IMR-90 (cell line): ENCODE measurements around the gene PGGHG. TPM values are rescaled to one million over a fixed set of nuclear protein-coding genes. Genes with fewer than 3 reads are reported as not detected.

ENCODE experiments used
- ATAC-seq: fragments of 200-7000 bp; cut with Tn5 transposase; 2 replicates; pipeline ENCODE4 v1.9.1; 2020; ENCODE audit warnings: low read depth, mild to moderate bottlenecking, moderate library complexity
- BruUV-seq: library from RNA; stranded (reverse); fragments of 400-500 nt; replicated peaks from 2 replicates; lab custom pipeline; 2021; lab: Mats Ljungman, UMichigan
- CTCF ChIA-PET: fragments of 300-600 bp; formaldehyde crosslinking; extraction: SDS; loops from one replicate; lab custom pipeline; 2021; ENCODE audit warnings: antibody characterized with exemption; lab: Yijun Ruan, JAX
- POLR2A ChIA-PET: fragments of 300-600 bp; sonication (Branson Sonifier 250); formaldehyde crosslinking; loops from one replicate; lab custom pipeline; 2022; ENCODE audit warnings: antibody characterized with exemption; ENCODE audit not compliant: unreplicated experiment; lab: Charles Lee
- DNase-seq: peaks from one replicate; pipeline ENCODE4 v3.0.0; 2013
- H2AFZ ChIP-seq: replicated peaks from 2 replicates; pipeline ENCODE3; 2013; ENCODE audit warnings: low read length, mild to moderate bottlenecking; ENCODE audit not compliant: poor library complexity
- H2AK5ac ChIP-seq: 2 replicates; pipeline ENCODE4 v1.6.1; 2013; ENCODE audit warnings: low read depth, low read length, inconsistent platforms
- H2AK9ac ChIP-seq: replicated peaks from 2 replicates; pipeline ENCODE3; 2013; ENCODE audit warnings: mild to moderate bottlenecking, low read depth, low read length, moderate library complexity; ENCODE audit not compliant: poor library complexity
- H2BK120ac ChIP-seq: 2 replicates; pipeline ENCODE4 v1.6.1; 2013; ENCODE audit warnings: low read depth, low read length, inconsistent platforms
- H2BK15ac ChIP-seq: 3 replicates; pipeline ENCODE4 v1.6.1; 2013; ENCODE audit warnings: low read depth, low read length, inconsistent platforms
- H2BK20ac ChIP-seq: 2 replicates; pipeline ENCODE4 v1.6.1; 2013; ENCODE audit warnings: low read depth, mild to moderate bottlenecking, inconsistent platforms, low read length, moderate library complexity
- H2BK5ac ChIP-seq: 2 replicates; pipeline ENCODE4 v1.6.1; 2013; ENCODE audit warnings: mild to moderate bottlenecking, low read depth, low read length, inconsistent platforms; ENCODE audit not compliant: poor library complexity, severe bottlenecking
- H3K14ac ChIP-seq: replicated peaks from 2 replicates; pipeline ENCODE4 v1.6.1; 2013; ENCODE audit warnings: low read depth, low read length, inconsistent platforms
- H3K18ac ChIP-seq: 2 replicates; pipeline ENCODE4 v1.6.1; 2013; ENCODE audit warnings: low read depth, low read length, control low read depth
- H3K23ac ChIP-seq: 2 replicates; pipeline ENCODE4 v1.6.1; 2013; ENCODE audit warnings: low read depth, low read length, inconsistent platforms
- H3K27ac ChIP-seq: 2 replicates; pipeline ENCODE4 v1.5.1; 2013; ENCODE audit warnings: mild to moderate bottlenecking, control low read depth, low read length; ENCODE audit not compliant: insufficient read depth
- H3K27me3 ChIP-seq: 2 replicates; pipeline ENCODE4 v1.6.1; 2013; ENCODE audit warnings: low read length; ENCODE audit not compliant: control insufficient read depth, insufficient read depth
- H3K36me3 ChIP-seq: 2 replicates; pipeline ENCODE4 v1.6.1; 2013; ENCODE audit warnings: low read length, mixed read lengths; ENCODE audit not compliant: control insufficient read depth, insufficient read depth
- H3K4ac ChIP-seq: 2 replicates; pipeline ENCODE4 v1.6.1; 2013; ENCODE audit warnings: low read depth, low read length, inconsistent platforms
- H3K4me1 ChIP-seq: 2 replicates; pipeline ENCODE4 v1.6.1; 2013; ENCODE audit warnings: low read length, mixed read lengths; ENCODE audit not compliant: control insufficient read depth, insufficient read depth
- H3K4me2 ChIP-seq: 2 replicates; pipeline ENCODE4 v1.6.1; 2013; ENCODE audit warnings: low read depth, mild to moderate bottlenecking, control low read depth, low read length, moderate library complexity
- H3K4me3 ChIP-seq: 2 replicates; pipeline ENCODE4 v1.5.1; 2013; ENCODE audit warnings: low read depth, mild to moderate bottlenecking, control low read depth, low read length, moderate library complexity; ENCODE audit not compliant: insufficient read depth
- H3K56ac ChIP-seq: 2 replicates; pipeline ENCODE4 v1.6.1; 2013; ENCODE audit warnings: low read length, inconsistent platforms; ENCODE audit not compliant: insufficient read depth; ENCODE audit errors: extremely low read depth
- H3K79me1 ChIP-seq, 2 experiments: 2 replicates each; pipeline ENCODE4 v1.6.1; 2013; ENCODE audit warnings: low read length in 2 of 2, inconsistent platforms in 1 of 2, low read depth in 1 of 2
- H3K9ac ChIP-seq: 2 replicates; pipeline ENCODE4 v1.6.1; 2013; ENCODE audit warnings: low read depth, low read length, control low read depth
- H3K9me1 ChIP-seq: 2 replicates; pipeline ENCODE4 v1.6.1; 2013; ENCODE audit warnings: low read length, inconsistent platforms; ENCODE audit not compliant: insufficient read depth
- H3K9me3 ChIP-seq: 2 replicates; pipeline ENCODE4 v1.6.1; 2013; ENCODE audit warnings: low read length; ENCODE audit not compliant: control insufficient read depth, insufficient read depth
- H4K20me1 ChIP-seq: 2 replicates; pipeline ENCODE4 v1.6.1; 2013; ENCODE audit warnings: low read length, inconsistent platforms; ENCODE audit not compliant: insufficient read depth
- H4K5ac ChIP-seq: 2 replicates; pipeline ENCODE4 v1.6.1; 2013; ENCODE audit warnings: mild to moderate bottlenecking, low read depth, low read length, control low read depth
- H4K8ac ChIP-seq, 2 experiments: 2 replicates each; pipeline ENCODE4 v1.6.1; 2013; ENCODE audit warnings: low read depth in 2 of 2, low read length in 2 of 2, control low read depth in 1 of 2, inconsistent platforms in 1 of 2
- H4K91ac ChIP-seq: 2 replicates; pipeline ENCODE4 v1.6.1; 2013; ENCODE audit warnings: low read depth, low read length, inconsistent platforms; ENCODE audit not compliant: insufficient read depth
- BHLHE40 ChIP-seq: fragments of 150-350 bp; IDR thresholded peaks from 2 replicates; pipeline ENCODE4 v1.6.1; 2016; ENCODE audit warnings: mild to moderate bottlenecking, low read depth, low read length
- CEBPB ChIP-seq: IDR thresholded peaks from 2 replicates; pipeline ENCODE4 v1.6.1; 2012; ENCODE audit warnings: low read depth, low read length, improper control_type of control experiment
- CHD1 ChIP-seq: IDR thresholded peaks from 2 replicates; pipeline ENCODE4 v1.6.1; 2012; ENCODE audit warnings: low read depth, low read length, improper control_type of control experiment
- CTCF ChIP-seq: conservative IDR thresholded peaks from 2 replicates; pipeline ENCODE4 v1.5.1; 2012; ENCODE audit warnings: mild to moderate bottlenecking, low read depth, low read length, improper control_type of control experiment
- ELK1 ChIP-seq: fragments of 150-350 bp; IDR thresholded peaks from 2 replicates; pipeline ENCODE4 v1.6.1; 2016; ENCODE audit warnings: low read depth, mild to moderate bottlenecking, low read length, moderate library complexity, borderline replicate concordance
- FOS ChIP-seq: fragments of 150-350 bp; IDR thresholded peaks from 2 replicates; pipeline ENCODE4 v1.6.1; 2016; ENCODE audit warnings: low read depth, low read length
- MAFK ChIP-seq: IDR thresholded peaks from 2 replicates; pipeline ENCODE4 v1.6.1; 2012; ENCODE audit warnings: low read depth, low read length, improper control_type of control experiment
- MAZ ChIP-seq: IDR thresholded peaks from 2 replicates; pipeline ENCODE4 v1.6.1; 2012; ENCODE audit warnings: low read depth, mild to moderate bottlenecking, low read length, improper control_type of control experiment, moderate library complexity, borderline replicate concordance
- MXI1 ChIP-seq: IDR thresholded peaks from 2 replicates; pipeline ENCODE4 v1.6.1; 2012; ENCODE audit warnings: low read depth, mild to moderate bottlenecking, low read length, moderate library complexity, borderline replicate concordance
- NFE2L2 ChIP-seq: fragments of 150-350 bp; IDR thresholded peaks from 2 replicates; pipeline ENCODE4 v1.6.1; 2016; ENCODE audit warnings: low read depth, mild to moderate bottlenecking, low read length
- RFX5 ChIP-seq: IDR thresholded peaks from 2 replicates; pipeline ENCODE4 v1.8.0; 2012; ENCODE audit warnings: low read depth, mild to moderate bottlenecking, low read length, moderate library complexity
- SMC3 ChIP-seq: fragments of 150-350 bp; IDR thresholded peaks from 2 replicates; pipeline ENCODE4 v1.6.1; 2016; ENCODE audit warnings: low read depth, mild to moderate bottlenecking, antibody characterized with exemption, low read length, moderate library complexity
- USF2 ChIP-seq: fragments of 150-350 bp; IDR thresholded peaks from 2 replicates; pipeline ENCODE4 v1.6.1; 2017; ENCODE audit warnings: mild to moderate bottlenecking, antibody characterized with exemption, low read length, low read depth
- WGBS, 2 experiments: methylation state at CpG; one replicate each; pipeline versions ENCODE4 v1.1.5 to v1.1.7; 2013; ENCODE audit warnings: missing lambda C conversion rate in 2 of 2; ENCODE audit not compliant: insufficient read length in 1 of 2; ENCODE audit errors: extremely low coverage in 2 of 2; 5-methylcytosine and 5-hydroxymethylcytosine counted together
- dilution Hi-C: fragments of 300-500 bp; cut with HindIII; formaldehyde crosslinking; loops from one replicate; pipeline ENCODE4 v1.14.3; 2018; ENCODE audit warnings: low sequenced_read_pairs; ENCODE audit not compliant: unreplicated experiment
- in situ Hi-C: fragments of 300-500 bp; cut with MboI; formaldehyde crosslinking; loops from 3 replicates; pipeline ENCODE4 v1.14.3; 2019; ENCODE audit warnings: low sequenced_read_pairs, inconsistent platforms, mixed read lengths
- intact Hi-C: fragments of 100-400 bp; cut with micrococcal nuclease; formaldehyde crosslinking; loops from 2 replicates; pipeline ENCODE4 v1.10.0; 2022
- polyA plus RNA-seq, 3 experiments: library from polyadenylated mRNA; depleted of rRNA; stranded (reverse); fragments of >200 nt; gene quantifications; 2 replicates each; pipeline ENCODE4 v1.2.3, GENCODE V29; 2012; ENCODE audit warnings: low replicate concordance in 1 of 3
- total RNA-seq: library from RNA; depleted of rRNA; stranded (reverse); fragments of >200 nt; gene quantifications from 2 replicates; pipeline ENCODE4 v1.2.3, GENCODE V29; 2012

The PGGHG gene
- total and polyA plus RNA-seq, 2 of the 4 experiments (the other 2 are of a cell fraction), result 1.8 to 17.0 TPM

- H3K4me2 ChIP-seq, result peak overlapping the region; percentile 83
- peaks cover 0 to 7% of the 10 kb centered on the region in 2 experiments; a peak in 3 of 4 replicates for H3K79me1 ChIP-seq
- POLR2A ChIA-PET, result no interaction called here
- no peak overlapping the region; the same call in 1 of the 2 replicates for H4K91ac ChIP-seq
- DNase-seq (no peak), ATAC-seq (no peak)
- H3K9me3 ChIP-seq, result no peaks in the 10 kb centered on the region
- H2BK120ac ChIP-seq, result no peak overlapping the region
- no peak overlapping the region for H2BK20ac ChIP-seq
- H3K4me3 ChIP-seq, result peak overlapping the region; percentile 42; the same call in 1 of the 2 replicates
- peak overlapping the region; percentile 75 for H2AK5ac ChIP-seq
- no peaks in the 10 kb centered on the region for H4K20me1 ChIP-seq
- no peak overlapping the region for H2BK5ac ChIP-seq
- in situ Hi-C loops, result loop anchor here (10.0 kb wide), 1 partner anchor 65 kb away; no protein-coding TSS in a partner anchor
- no peak overlapping the region for H4K5ac ChIP-seq
- peak overlapping the region; percentile 24; the same call in 1 of the 2 replicates for H3K23ac ChIP-seq
- H3K56ac ChIP-seq, result no peak overlapping the region
- H3K36me3 ChIP-seq, result peaks cover 19% of the 10 kb centered on the region
- no peak overlapping the region for H3K18ac ChIP-seq
- H2AFZ ChIP-seq, result peak overlapping the region; percentile 71
- no peak overlapping the region for H2BK15ac ChIP-seq
- peak overlapping the region; percentile 64 to 86; a peak in 3 of 4 replicates for H4K8ac ChIP-seq
- H2AK9ac ChIP-seq, result peak overlapping the region; percentile 97
- H3K9ac ChIP-seq, result peak overlapping the region; percentile 54; the same call in 1 of the 2 replicates
- dilution Hi-C loops, result no loop called here
- CTCF ChIA-PET, result no interaction called here
- no peaks in the 10 kb centered on the region for H3K9me1 ChIP-seq
- H3K4ac ChIP-seq, result peak overlapping the region; percentile 56
- peaks cover 4% of the 10 kb centered on the region; the same call in 1 of the 2 replicates for H3K4me1 ChIP-seq
- H3K14ac ChIP-seq, result peak overlapping the region; percentile 32; the same call in 1 of the 2 replicates
- no TSS peak for BruUV-seq
- no peak overlapping the region for H3K27ac ChIP-seq
- WGBS, 2 experiments, result 89% methylated on average over 30 of the region's 48 CpGs; no CpG with 5 or more reads in 1 of the 2 experiments
- H3K27me3 ChIP-seq, result peaks cover 15% of the 10 kb centered on the region; the same call in 1 of the 2 replicates
- intact Hi-C loops, result no loop called here
- no peak for TF ChIP-seq CHD1
- TF ChIP-seq ELK1, result no peak
- TF ChIP-seq MXI1, result no peak
- no peak for TF ChIP-seq MAZ
- no peak for TF ChIP-seq RFX5
- no peak for TF ChIP-seq USF2
- no peak for TF ChIP-seq SMC3
- no peak for TF ChIP-seq MAFK
- no peak for TF ChIP-seq CTCF
- no peak for TF ChIP-seq CEBPB
- no peak for TF ChIP-seq NFE2L2
- no peak for TF ChIP-seq BHLHE40
- no peak for TF ChIP-seq FOS
These were observed 1.0 kb downstream of the PGGHG start for GRCh38 chr11:289712-290620.
